Measurements from ENCODE around the gene GTF3C2. TPM values are rescaled to one million over a fixed set of nuclear protein-coding genes. Genes with fewer than 3 reads are reported as not detected.

GTF3C2 gene
- total and polyA plus RNA-seq, 9 of the 15 experiments (the other 6 are each of a cell fraction or from before 2014, with no cell fraction given): 35.5 to 96.8 (median 53.0) TPM

DNA sequence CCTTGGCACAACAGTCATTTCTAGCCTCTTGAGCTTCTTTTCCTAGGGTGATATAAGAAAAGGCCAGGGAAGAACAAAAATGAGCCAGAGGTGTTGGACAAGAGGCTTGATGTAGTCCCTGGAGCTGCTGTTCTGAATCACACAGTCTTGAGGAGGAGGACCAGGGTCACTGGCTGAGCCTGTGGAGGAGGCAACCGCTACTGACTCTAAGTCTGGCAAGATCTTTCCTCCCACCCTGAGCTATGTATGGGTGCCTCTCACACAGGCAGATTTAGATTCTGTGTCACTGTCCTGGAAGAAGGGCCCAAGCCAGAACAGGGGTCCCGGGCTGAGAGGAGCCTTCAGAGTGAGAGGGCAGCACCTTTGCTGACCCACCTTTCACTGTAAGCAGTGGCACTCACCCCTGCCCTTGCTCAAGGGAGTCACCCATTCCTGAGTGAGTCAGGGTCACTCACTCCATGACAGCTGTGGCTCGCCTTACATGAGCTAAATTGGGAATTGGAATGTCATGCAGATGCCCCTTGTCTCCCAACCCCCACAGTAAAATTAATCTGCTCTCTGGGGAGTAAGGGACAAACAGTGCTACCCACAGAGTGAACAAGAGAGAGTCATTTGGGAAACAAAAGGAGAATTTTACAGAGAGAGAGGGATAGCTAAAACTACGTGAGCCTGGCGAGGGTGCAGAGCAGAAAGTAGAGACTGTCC, 74.6 kb downstream of the GTF3C2 start, which contains the start of gene TRIM54:
TRIM54 (plus strand) TSS at position 575 of the 705 bp plus-strand sequence. CDS start 303 bp downstream, outside the sequence.
- H3K79me2 ChIP-seq (ENCODE audit: control insufficient read depth, insufficient read depth, low read length): no peaks in the 10 kb centered on the region
- 43% methylated on average over 4 of the region's 5 CpGs for WGBS (ENCODE audit: insufficient coverage, low coverage, missing lambda C conversion rate)
- H3K4me2 ChIP-seq (ENCODE audit: insufficient read depth, low read length): no peak within 1 kb of the TSS
- peak within 1 kb of the TSS; percentile 62 for H2AFZ ChIP-seq (ENCODE audit: low read depth, low read length)
- ChIA-PET CTCF (ENCODE audit: low intra/inter-chr PET ratio) (no interaction called here), POLR2A (interaction anchor here (0.6 to 1.4 kb wide), 11 partner anchors 11 to 332 kb away, joined by 3 to 8 read pairs (median 3); no protein-coding TSS in a partner anchor)
- FAIRE-seq (peak; percentile 19), DNase-seq (ENCODE audit: extremely low read depth in 1 of 4, low spot score in 3 of 4) (no peak), ATAC-seq (peak; percentile 37; the same call in 1 of the 3 replicates)
- peaks cover 6 to 17% of the 10 kb centered on the region in 2 experiments for H3K4me1 ChIP-seq (replicated peaks in 1 of 2; ENCODE audit: control insufficient read depth in 2 of 2, insufficient read depth in 2 of 2, low read length in 2 of 2)
- H3K4me3 ChIP-seq: no peak within 1 kb of the TSS
- no TSS peak for BruUV-seq (replicated peaks)
- H3K9me1 ChIP-seq (ENCODE audit: control insufficient read depth, insufficient read depth, low read length): no peaks in the 10 kb centered on the region
- intact Hi-C loops (cut with micrococcal nuclease): loop anchor here (10.0 kb wide), 1 partner anchor 437 kb away; the partner anchor contains the start of gene DPYSL5
- no peaks in the 10 kb centered on the region for H3K36me3 ChIP-seq (ENCODE audit: control insufficient read depth, insufficient read depth, low read length)
- H3K9ac ChIP-seq (ENCODE audit: insufficient read depth in 1 of 2, low read depth in 2 of 2, low read length in 2 of 2): peak within 1 kb of the TSS in 1 of 2 experiments; percentile 41; a peak in 1 of 4 replicates
- in situ Hi-C loops (cut with MboI): loop anchor here (5.0 kb wide), 1 partner anchor 185 kb away; no protein-coding TSS in a partner anchor
- no peak within 1 kb of the TSS for H3K27ac ChIP-seq (ENCODE audit: extremely low read depth, low read depth, low read length)
- peaks cover 0 to 4% of the 10 kb centered on the region in 2 experiments; a peak in 1 of 5 replicates for H3K27me3 ChIP-seq (ENCODE audit: control insufficient read depth in 2 of 2, insufficient read depth in 2 of 2, low read length in 2 of 2)
- H3K9me3 ChIP-seq (replicated peaks; ENCODE audit: control insufficient read depth, insufficient read depth, low read depth, low read length): no peaks in the 10 kb centered on the region
- H4K20me1 ChIP-seq (replicated peaks; ENCODE audit: control insufficient read depth, insufficient read depth, low read length): no peaks in the 10 kb centered on the region
- TF ChIP-seq HDAC1 (IDR thresholded peaks at IDR 0.05): no peak
- TF ChIP-seq SREBF1 (IDR thresholded peaks at IDR 0.05; ENCODE audit: borderline replicate concordance, low read depth, low read length): no peak
- TF ChIP-seq, protein P1, sequence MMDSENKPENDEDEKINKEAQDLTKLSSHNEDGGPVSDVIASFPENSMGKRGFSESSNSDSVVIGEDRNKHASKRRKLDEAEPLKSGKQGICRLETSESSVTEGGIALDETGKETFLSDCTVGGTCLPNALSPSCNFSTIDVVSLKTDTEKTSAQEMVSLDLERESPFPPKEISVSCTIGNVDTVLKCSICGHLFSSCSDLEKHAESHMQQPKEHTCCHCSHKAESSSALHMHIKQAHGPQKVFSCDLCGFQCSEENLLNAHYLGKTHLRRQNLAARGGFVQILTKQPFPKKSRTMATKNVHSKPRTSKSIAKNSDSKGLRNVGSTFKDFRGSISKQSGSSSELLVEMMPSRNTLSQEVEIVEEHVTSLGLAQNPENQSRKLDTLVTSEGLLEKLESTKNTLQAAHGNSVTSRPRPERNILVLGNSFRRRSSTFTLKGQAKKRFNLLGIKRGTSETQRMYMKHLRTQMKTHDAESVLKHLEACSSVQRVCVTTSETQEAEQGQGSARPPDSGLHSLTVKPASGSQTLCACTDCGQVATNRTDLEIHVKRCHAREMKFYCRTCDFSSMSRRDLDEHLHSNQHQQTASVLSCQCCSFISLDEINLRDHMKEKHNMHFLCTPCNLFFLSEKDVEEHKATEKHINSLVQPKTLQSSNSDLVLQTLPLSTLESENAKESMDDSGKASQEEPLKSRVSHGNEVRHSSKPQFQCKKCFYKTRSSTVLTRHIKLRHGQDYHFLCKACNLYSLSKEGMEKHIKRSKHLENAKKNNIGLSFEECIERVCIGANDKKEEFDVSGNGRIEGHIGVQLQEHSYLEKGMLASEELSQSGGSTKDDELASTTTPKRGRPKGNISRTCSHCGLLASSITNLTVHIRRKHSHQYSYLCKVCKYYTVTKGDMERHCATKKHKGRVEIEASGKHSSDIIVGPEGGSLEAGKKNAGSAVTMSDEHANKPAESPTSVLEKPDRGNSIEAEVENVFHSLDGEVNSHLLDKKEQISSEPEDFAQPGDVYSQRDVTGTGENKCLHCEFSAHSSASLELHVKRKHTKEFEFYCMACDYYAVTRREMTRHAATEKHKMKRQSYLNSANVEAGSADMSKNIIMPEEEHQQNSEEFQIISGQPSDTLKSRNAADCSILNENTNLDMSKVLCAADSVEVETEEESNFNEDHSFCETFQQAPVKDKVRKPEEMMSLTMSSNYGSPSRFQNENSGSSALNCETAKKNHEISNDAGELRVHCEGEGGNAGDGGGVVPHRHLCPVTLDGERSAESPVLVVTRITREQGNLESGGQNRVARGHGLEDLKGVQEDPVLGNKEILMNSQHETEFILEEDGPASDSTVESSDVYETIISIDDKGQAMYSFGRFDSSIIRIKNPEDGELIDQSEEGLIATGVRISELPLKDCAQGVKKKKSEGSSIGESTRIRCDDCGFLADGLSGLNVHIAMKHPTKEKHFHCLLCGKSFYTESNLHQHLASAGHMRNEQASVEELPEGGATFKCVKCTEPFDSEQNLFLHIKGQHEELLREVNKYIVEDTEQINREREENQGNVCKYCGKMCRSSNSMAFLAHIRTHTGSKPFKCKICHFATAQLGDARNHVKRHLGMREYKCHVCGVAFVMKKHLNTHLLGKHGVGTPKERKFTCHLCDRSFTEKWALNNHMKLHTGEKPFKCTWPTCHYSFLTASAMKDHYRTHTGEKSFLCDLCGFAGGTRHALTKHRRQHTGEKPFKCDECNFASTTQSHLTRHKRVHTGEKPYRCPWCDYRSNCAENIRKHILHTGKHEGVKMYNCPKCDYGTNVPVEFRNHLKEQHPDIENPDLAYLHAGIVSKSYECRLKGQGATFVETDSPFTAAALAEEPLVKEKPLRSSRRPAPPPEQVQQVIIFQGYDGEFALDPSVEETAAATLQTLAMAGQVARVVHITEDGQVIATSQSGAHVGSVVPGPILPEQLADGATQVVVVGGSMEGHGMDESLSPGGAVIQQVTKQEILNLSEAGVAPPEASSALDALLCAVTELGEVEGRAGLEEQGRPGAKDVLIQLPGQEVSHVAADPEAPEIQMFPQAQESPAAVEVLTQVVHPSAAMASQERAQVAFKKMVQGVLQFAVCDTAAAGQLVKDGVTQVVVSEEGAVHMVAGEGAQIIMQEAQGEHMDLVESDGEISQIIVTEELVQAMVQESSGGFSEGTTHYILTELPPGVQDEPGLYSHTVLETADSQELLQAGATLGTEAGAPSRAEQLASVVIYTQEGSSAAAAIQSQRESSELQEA (IDR thresholded peaks at IDR 0.05; ENCODE audit: low read depth): no peak
- no peak for TF ChIP-seq ZNF766 (CRISPR knock-in tag; conservative IDR thresholded peaks at IDR 0.05)
- TF ChIP-seq MAFF (IDR thresholded peaks at IDR 0.05; ENCODE audit: low read length): no peak
- no peak for TF ChIP-seq ZBED1 (IDR thresholded peaks at IDR 0.05)
- TF ChIP-seq ZNF584 (CRISPR knock-in tag; IDR thresholded peaks at IDR 0.05; ENCODE audit: low read depth): no peak
- TF ChIP-seq SMARCC2 (IDR thresholded peaks at IDR 0.05; ENCODE audit: low read depth): no peak
- TF ChIP-seq, protein P2, sequence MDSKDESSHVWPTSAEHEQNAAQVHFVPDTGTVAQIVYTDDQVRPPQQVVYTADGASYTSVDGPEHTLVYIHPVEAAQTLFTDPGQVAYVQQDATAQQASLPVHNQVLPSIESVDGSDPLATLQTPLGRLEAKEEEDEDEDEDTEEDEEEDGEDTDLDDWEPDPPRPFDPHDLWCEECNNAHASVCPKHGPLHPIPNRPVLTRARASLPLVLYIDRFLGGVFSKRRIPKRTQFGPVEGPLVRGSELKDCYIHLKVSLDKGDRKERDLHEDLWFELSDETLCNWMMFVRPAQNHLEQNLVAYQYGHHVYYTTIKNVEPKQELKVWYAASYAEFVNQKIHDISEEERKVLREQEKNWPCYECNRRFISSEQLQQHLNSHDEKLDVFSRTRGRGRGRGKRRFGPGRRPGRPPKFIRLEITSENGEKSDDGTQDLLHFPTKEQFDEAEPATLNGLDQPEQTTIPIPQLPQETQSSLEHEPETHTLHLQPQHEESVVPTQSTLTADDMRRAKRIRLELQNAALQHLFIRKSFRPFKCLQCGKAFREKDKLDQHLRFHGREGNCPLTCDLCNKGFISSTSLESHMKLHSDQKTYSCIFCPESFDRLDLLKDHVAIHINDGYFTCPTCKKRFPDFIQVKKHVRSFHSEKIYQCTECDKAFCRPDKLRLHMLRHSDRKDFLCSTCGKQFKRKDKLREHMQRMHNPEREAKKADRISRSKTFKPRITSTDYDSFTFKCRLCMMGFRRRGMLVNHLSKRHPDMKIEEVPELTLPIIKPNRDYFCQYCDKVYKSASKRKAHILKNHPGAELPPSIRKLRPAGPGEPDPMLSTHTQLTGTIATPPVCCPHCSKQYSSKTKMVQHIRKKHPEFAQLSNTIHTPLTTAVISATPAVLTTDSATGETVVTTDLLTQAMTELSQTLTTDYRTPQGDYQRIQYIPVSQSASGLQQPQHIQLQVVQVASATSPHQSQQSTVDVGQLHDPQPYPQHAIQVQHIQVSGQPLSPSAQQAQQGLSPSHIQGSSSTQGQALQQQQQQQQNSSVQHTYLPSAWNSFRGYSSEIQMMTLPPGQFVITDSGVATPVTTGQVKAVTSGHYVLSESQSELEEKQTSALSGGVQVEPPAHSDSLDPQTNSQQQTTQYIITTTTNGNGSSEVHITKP (IDR thresholded peaks at IDR 0.05; ENCODE audit: partially characterized antibody): no peak
- no peak for TF ChIP-seq ZNF217 (CRISPR knock-in tag; IDR thresholded peaks at IDR 0.05)
